Measurements from ENCODE around the gene SLC22A23.

DNA sequence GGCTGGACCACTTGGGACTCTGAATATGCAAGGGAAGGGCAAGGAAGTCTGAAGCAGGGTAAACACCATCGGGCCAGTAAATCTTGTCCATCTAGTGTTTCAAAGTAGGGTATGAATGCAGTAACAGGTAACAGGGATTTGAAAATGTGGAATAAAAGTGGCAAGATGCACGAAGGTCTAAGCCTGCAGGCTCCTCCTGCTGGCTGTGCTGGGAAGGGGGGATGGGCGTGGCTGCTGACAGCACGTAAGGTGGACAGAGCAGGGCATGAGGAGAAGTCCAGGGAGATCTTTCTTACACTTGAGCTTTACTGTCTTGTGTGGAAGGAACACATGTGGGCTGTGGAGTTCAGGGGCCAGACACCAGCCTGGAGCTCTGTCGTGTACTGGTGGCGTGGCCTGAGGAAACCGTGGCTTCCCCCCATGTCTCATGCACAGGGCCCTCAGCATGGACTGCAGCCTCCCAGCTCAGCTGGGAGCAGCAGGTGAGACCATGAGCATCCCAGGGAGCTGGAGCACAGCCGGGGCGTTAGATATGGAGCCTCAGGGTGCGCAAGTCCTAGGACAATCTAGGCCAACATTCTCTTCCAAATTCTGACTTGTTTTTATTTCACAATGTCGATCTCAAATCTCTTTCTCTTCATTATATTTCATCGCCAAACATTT, 84.5 kb downstream of the SLC22A23 start:
- TF ChIP-seq, protein P1, sequence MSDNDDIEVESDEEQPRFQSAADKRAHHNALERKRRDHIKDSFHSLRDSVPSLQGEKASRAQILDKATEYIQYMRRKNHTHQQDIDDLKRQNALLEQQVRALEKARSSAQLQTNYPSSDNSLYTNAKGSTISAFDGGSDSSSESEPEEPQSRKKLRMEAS (CRISPR knock-in tag; IDR thresholded peaks at IDR 0.05) = no peak
- no peak for TF ChIP-seq ELF4 (CRISPR knock-in tag; IDR thresholded peaks at IDR 0.05; ENCODE audit: low read depth)
- TF ChIP-seq, protein P2, sequence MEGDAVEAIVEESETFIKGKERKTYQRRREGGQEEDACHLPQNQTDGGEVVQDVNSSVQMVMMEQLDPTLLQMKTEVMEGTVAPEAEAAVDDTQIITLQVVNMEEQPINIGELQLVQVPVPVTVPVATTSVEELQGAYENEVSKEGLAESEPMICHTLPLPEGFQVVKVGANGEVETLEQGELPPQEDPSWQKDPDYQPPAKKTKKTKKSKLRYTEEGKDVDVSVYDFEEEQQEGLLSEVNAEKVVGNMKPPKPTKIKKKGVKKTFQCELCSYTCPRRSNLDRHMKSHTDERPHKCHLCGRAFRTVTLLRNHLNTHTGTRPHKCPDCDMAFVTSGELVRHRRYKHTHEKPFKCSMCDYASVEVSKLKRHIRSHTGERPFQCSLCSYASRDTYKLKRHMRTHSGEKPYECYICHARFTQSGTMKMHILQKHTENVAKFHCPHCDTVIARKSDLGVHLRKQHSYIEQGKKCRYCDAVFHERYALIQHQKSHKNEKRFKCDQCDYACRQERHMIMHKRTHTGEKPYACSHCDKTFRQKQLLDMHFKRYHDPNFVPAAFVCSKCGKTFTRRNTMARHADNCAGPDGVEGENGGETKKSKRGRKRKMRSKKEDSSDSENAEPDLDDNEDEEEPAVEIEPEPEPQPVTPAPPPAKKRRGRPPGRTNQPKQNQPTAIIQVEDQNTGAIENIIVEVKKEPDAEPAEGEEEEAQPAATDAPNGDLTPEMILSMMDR (IDR thresholded peaks at IDR 0.05) = no peak
- TF ChIP-seq ETV6 (CRISPR knock-in tag; IDR thresholded peaks at IDR 0.05) = no peak
- TF ChIP-seq ESRRA (CRISPR knock-in tag; IDR thresholded peaks at IDR 0.05; ENCODE audit: borderline replicate concordance) = no peak
- TF ChIP-seq, protein P3, sequence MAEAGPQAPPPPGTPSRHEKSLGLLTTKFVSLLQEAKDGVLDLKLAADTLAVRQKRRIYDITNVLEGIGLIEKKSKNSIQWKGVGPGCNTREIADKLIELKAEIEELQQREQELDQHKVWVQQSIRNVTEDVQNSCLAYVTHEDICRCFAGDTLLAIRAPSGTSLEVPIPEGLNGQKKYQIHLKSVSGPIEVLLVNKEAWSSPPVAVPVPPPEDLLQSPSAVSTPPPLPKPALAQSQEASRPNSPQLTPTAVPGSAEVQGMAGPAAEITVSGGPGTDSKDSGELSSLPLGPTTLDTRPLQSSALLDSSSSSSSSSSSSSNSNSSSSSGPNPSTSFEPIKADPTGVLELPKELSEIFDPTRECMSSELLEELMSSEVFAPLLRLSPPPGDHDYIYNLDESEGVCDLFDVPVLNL (CRISPR knock-in tag; IDR thresholded peaks at IDR 0.05; ENCODE audit: borderline replicate concordance, low read depth) = no peak
- TF ChIP-seq, protein P4, sequence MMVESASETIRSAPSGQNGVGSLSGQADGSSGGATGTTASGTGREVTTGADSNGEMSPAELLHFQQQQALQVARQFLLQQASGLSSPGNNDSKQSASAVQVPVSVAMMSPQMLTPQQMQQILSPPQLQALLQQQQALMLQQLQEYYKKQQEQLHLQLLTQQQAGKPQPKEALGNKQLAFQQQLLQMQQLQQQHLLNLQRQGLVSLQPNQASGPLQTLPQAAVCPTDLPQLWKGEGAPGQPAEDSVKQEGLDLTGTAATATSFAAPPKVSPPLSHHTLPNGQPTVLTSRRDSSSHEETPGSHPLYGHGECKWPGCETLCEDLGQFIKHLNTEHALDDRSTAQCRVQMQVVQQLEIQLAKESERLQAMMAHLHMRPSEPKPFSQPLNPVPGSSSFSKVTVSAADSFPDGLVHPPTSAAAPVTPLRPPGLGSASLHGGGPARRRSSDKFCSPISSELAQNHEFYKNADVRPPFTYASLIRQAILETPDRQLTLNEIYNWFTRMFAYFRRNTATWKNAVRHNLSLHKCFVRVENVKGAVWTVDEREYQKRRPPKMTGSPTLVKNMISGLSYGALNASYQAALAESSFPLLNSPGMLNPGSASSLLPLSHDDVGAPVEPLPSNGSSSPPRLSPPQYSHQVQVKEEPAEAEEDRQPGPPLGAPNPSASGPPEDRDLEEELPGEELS (CRISPR knock-in tag; IDR thresholded peaks at IDR 0.05) = no peak
- TF ChIP-seq ZNF138 (CRISPR knock-in tag; conservative IDR thresholded peaks at IDR 0.05) = no peak
- no peak for TF ChIP-seq ZNF416 (CRISPR knock-in tag; IDR thresholded peaks at IDR 0.05)
- TF ChIP-seq, protein P5, sequence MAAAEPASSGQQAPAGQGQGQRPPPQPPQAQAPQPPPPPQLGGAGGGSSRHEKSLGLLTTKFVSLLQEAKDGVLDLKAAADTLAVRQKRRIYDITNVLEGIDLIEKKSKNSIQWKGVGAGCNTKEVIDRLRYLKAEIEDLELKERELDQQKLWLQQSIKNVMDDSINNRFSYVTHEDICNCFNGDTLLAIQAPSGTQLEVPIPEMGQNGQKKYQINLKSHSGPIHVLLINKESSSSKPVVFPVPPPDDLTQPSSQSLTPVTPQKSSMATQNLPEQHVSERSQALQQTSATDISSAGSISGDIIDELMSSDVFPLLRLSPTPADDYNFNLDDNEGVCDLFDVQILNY (CRISPR knock-in tag; IDR thresholded peaks at IDR 0.05) = no peak
- no peak for TF ChIP-seq ZNF263 (CRISPR knock-in tag; IDR thresholded peaks at IDR 0.05; ENCODE audit: low read depth)
- TF ChIP-seq CREB1 (CRISPR knock-in tag; IDR thresholded peaks at IDR 0.05) = no peak
- no peak for TF ChIP-seq TP53 (CRISPR knock-in tag; IDR thresholded peaks at IDR 0.05)
- TF ChIP-seq, protein P6, sequence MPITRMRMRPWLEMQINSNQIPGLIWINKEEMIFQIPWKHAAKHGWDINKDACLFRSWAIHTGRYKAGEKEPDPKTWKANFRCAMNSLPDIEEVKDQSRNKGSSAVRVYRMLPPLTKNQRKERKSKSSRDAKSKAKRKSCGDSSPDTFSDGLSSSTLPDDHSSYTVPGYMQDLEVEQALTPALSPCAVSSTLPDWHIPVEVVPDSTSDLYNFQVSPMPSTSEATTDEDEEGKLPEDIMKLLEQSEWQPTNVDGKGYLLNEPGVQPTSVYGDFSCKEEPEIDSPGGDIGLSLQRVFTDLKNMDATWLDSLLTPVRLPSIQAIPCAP (CRISPR knock-in tag; IDR thresholded peaks at IDR 0.05) = no peak
